Trophoblast cell (in vitro differentiated cells and primary cell): Measurements from ENCODE around the gene EVA1C.
A peak's percentile ranks its signal among the peaks of the same experiment; 100 is the strongest.
"Not testable (repeated sequence)": the region's sequence is repeated elsewhere in the genome, so short reads cannot be mapped to it uniquely, and the experiment has no call there.

ENCODE experiments used
- DNase-seq, 2 donors: peaks; one replicate each; pipeline ENCODE4 v3.0.0-alpha.2; 2016
- H2AFZ ChIP-seq: 2 replicates; pipeline ENCODE4 v1.6.1; 2013; ENCODE audit warnings: low read length, moderate library complexity, mild to moderate bottlenecking; ENCODE audit not compliant: insufficient read depth, poor library complexity
- H2AK5ac ChIP-seq: 2 replicates; pipeline ENCODE4 v1.6.1; 2013; ENCODE audit warnings: mild to moderate bottlenecking, low read length
- H2BK120ac ChIP-seq: 2 replicates; pipeline ENCODE4 v1.6.1; 2013; ENCODE audit warnings: low read length, mild to moderate bottlenecking, moderate library complexity; ENCODE audit not compliant: insufficient read depth, poor library complexity
- H2BK12ac ChIP-seq: 2 replicates; pipeline ENCODE4 v1.6.1; 2013; ENCODE audit warnings: mild to moderate bottlenecking, low read length, moderate library complexity
- H2BK5ac ChIP-seq: 2 replicates; pipeline ENCODE4 v1.6.1; 2013; ENCODE audit warnings: low read length, low read depth, moderate library complexity, mild to moderate bottlenecking; ENCODE audit not compliant: poor library complexity
- H3K14ac ChIP-seq: 2 replicates; pipeline ENCODE4 v1.6.1; 2013; ENCODE audit warnings: mild to moderate bottlenecking, low read length
- H3K18ac ChIP-seq: 2 replicates; pipeline ENCODE4 v1.6.1; 2013; ENCODE audit warnings: mild to moderate bottlenecking, low read length
- H3K23ac ChIP-seq: 2 replicates; pipeline ENCODE4 v1.6.1; 2013; ENCODE audit warnings: low read length
- H3K27ac ChIP-seq: 2 replicates; pipeline ENCODE4 v1.5.1; 2013; ENCODE audit warnings: low read depth, mild to moderate bottlenecking, inconsistent platforms, low read length, moderate library complexity
- H3K27me3 ChIP-seq: 2 replicates; pipeline ENCODE4 v1.6.1; 2013; ENCODE audit warnings: inconsistent platforms, mild to moderate bottlenecking, low read length, moderate library complexity; ENCODE audit not compliant: insufficient read depth
- H3K36me3 ChIP-seq, 2 experiments: 1 replicate in 1 of 2; 2 replicates in 1 of 2; pipeline ENCODE4 v1.6.1; 2013; ENCODE audit warnings: low read length in 2 of 2, mild to moderate bottlenecking in 2 of 2, moderate library complexity in 1 of 2; ENCODE audit not compliant: insufficient read depth in 2 of 2, control insufficient read depth in 1 of 2
- H3K4ac ChIP-seq: 2 replicates; pipeline ENCODE4 v1.6.1; 2013; ENCODE audit warnings: low read depth, mild to moderate bottlenecking, low read length, moderate library complexity
- H3K4me1 ChIP-seq, 2 experiments: 1 replicate in 1 of 2; 2 replicates in 1 of 2; pipeline ENCODE4 v1.6.1; 2013; ENCODE audit warnings: low read length in 2 of 2, mild to moderate bottlenecking in 2 of 2, moderate library complexity in 1 of 2; ENCODE audit not compliant: insufficient read depth in 2 of 2, control insufficient read depth in 1 of 2
- H3K4me2 ChIP-seq: 2 replicates; pipeline ENCODE4 v1.6.1; 2013; ENCODE audit warnings: inconsistent platforms, mild to moderate bottlenecking, low read length, moderate library complexity
- H3K4me3 ChIP-seq: 2 replicates; pipeline ENCODE4 v1.5.1; 2013; ENCODE audit warnings: mild to moderate bottlenecking, low read depth, low read length, inconsistent platforms
- H3K79me1 ChIP-seq: one replicate; pipeline ENCODE4 v1.6.1; 2013; ENCODE audit warnings: low read length
- H3K79me2 ChIP-seq: 2 replicates; pipeline ENCODE4 v1.6.1; 2013; ENCODE audit warnings: low read length, mild to moderate bottlenecking; ENCODE audit not compliant: control insufficient read depth, insufficient read depth, poor library complexity
- H3K9ac ChIP-seq: 2 replicates; pipeline ENCODE4 v1.6.1; 2013; ENCODE audit warnings: mild to moderate bottlenecking, low read length
- H3K9me3 ChIP-seq: 2 replicates; pipeline ENCODE4 v1.6.1; 2013; ENCODE audit warnings: low read depth, mild to moderate bottlenecking, control low read depth, inconsistent platforms, low read length; ENCODE audit not compliant: insufficient read depth
- H4K12ac ChIP-seq: 2 replicates; pipeline ENCODE4 v1.6.1; 2013; ENCODE audit warnings: low read depth, mild to moderate bottlenecking, low read length, moderate library complexity
- H4K8ac ChIP-seq: 2 replicates; pipeline ENCODE4 v1.6.1; 2013; ENCODE audit warnings: low read depth, mild to moderate bottlenecking, low read length, moderate library complexity
- H4K91ac ChIP-seq: one replicate; pipeline ENCODE4 v1.6.1; 2013; ENCODE audit warnings: low read depth, mild to moderate bottlenecking, low read length, moderate library complexity
- WGBS: extraction: QIAGEN DNeasy Blood & Tissue Kit; methylation state at CpG from one replicate; pipeline ENCODE4 v1.1.7; 2013; ENCODE audit warnings: missing lambda C conversion rate; ENCODE audit not compliant: insufficient read length, insufficient coverage; ENCODE audit errors: extremely low coverage; 5-methylcytosine and 5-hydroxymethylcytosine counted together

Gene EVA1C

GRCh38 chr21:32503641-32504040 is 91.1 kb downstream of the EVA1C start:
- not testable (repeated sequence) for H3K9me3 ChIP-seq, H2AFZ ChIP-seq, H2BK12ac ChIP-seq, H3K23ac ChIP-seq, DNase-seq, H3K36me3 ChIP-seq, H3K27ac ChIP-seq, H3K4me2 ChIP-seq, H3K4ac ChIP-seq, H2BK5ac ChIP-seq, H3K27me3 ChIP-seq, H2AK5ac ChIP-seq, H4K12ac ChIP-seq, H3K79me2 ChIP-seq, H4K91ac ChIP-seq, H3K79me1 ChIP-seq, H3K4me3 ChIP-seq, H3K18ac ChIP-seq, H2BK120ac ChIP-seq, H3K9ac ChIP-seq, H3K4me1 ChIP-seq, H4K8ac ChIP-seq, H3K14ac ChIP-seq
- no CpG with 5 or more reads among the region's 7 CpGs for WGBS

- not testable (repeated sequence) for H3K27ac ChIP-seq, H2BK5ac ChIP-seq, H2BK120ac ChIP-seq, H3K36me3 ChIP-seq, H4K91ac ChIP-seq, H2AK5ac ChIP-seq, H3K14ac ChIP-seq, DNase-seq, H3K79me1 ChIP-seq, H3K18ac ChIP-seq, H3K79me2 ChIP-seq, H4K8ac ChIP-seq, H3K9ac ChIP-seq, H3K27me3 ChIP-seq, H3K4me3 ChIP-seq, H3K4me1 ChIP-seq, H4K12ac ChIP-seq, H2BK12ac ChIP-seq, H3K4ac ChIP-seq, H3K9me3 ChIP-seq, H3K4me2 ChIP-seq, H2AFZ ChIP-seq, H3K23ac ChIP-seq
- no CpG with 5 or more reads among the region's 3 CpGs for WGBS
These were observed 93.3 kb downstream of the EVA1C start for GRCh38 chr21:32505767-32506166.

GRCh38 chr21:32506411-32506965 is 94.0 kb downstream of the EVA1C start:
- H3K9ac ChIP-seq, H3K36me3 ChIP-seq, H3K18ac ChIP-seq, H3K4me3 ChIP-seq, H2AFZ ChIP-seq, DNase-seq, H3K9me3 ChIP-seq, H3K79me1 ChIP-seq, H3K27ac ChIP-seq, H4K8ac ChIP-seq, H3K23ac ChIP-seq, H4K91ac ChIP-seq, H3K27me3 ChIP-seq, H3K4me1 ChIP-seq, H2AK5ac ChIP-seq, H4K12ac ChIP-seq, H3K4me2 ChIP-seq, H3K79me2 ChIP-seq, H2BK12ac ChIP-seq, H3K14ac ChIP-seq, H2BK120ac ChIP-seq, H2BK5ac ChIP-seq, H3K4ac ChIP-seq: not testable (repeated sequence)
- no CpG with 5 or more reads among the region's 7 CpGs for WGBS

GRCh38 chr21:32507342-32507919 is 94.9 kb downstream of the EVA1C start:
- H3K4me3 ChIP-seq = peak overlapping the region; percentile 49
- no peaks in the 10 kb centered on the region for H3K79me1 ChIP-seq
- no peak overlapping the region for H4K12ac ChIP-seq
- H2AK5ac ChIP-seq = no peak overlapping the region
- no peak overlapping the region for H3K18ac ChIP-seq
- no peaks in the 10 kb centered on the region for H3K36me3 ChIP-seq
- no peak overlapping the region for H2BK5ac ChIP-seq
- no peak overlapping the region for H2AFZ ChIP-seq
- no peaks in the 10 kb centered on the region for H3K27me3 ChIP-seq
- no peak overlapping the region for H3K4me2 ChIP-seq
- no peaks in the 10 kb centered on the region for H3K79me2 ChIP-seq
- no peak overlapping the region for H3K14ac ChIP-seq
- no peak overlapping the region for H3K9ac ChIP-seq
- H3K27ac ChIP-seq = no peak overlapping the region
- H2BK120ac ChIP-seq = no peak overlapping the region
- no CpG with 5 or more reads among the region's 16 CpGs for WGBS
- H4K8ac ChIP-seq = no peak overlapping the region
- DNase-seq = no peak
- no peak overlapping the region for H2BK12ac ChIP-seq
- H3K23ac ChIP-seq = no peak overlapping the region
- H3K4ac ChIP-seq = no peak overlapping the region
- no peak overlapping the region for H4K91ac ChIP-seq
- H3K4me1 ChIP-seq = no peaks in the 10 kb centered on the region
- H3K9me3 ChIP-seq = peaks cover 7% of the 10 kb centered on the region
